GM23338 (cell line): Measurements from ENCODE around the gene DMD.

Experiments
- CREB1 ChIP-seq: fragments of 250-450 bp; sonication (Bioruptor Pico); IDR thresholded peaks from 2 replicates; pipeline ENCODE4 v1.5.0; 2020; ENCODE audit warnings: low read depth, mild to moderate bottlenecking, moderate library complexity
- CTCF ChIP-seq, 2 experiments: fragments of 200-600 bp in 1 of 2; sonication (generic) in 1 of 2; conservative IDR thresholded peaks; 2 replicates each; pipeline versions ENCODE4 v1.5.1 to v1.6.1; 2016 to 2017; ENCODE audit warnings: antibody characterized with exemption in 2 of 2, low read depth in 2 of 2, mild to moderate bottlenecking in 2 of 2, moderate library complexity in 1 of 2
- EZH2 ChIP-seq: fragments of 200-600 bp; sonication (generic); IDR thresholded peaks from one replicate; pipeline ENCODE4 v1.8.0; 2017; ENCODE audit warnings: antibody characterized with exemption, mild to moderate bottlenecking, low read depth; ENCODE audit not compliant: unreplicated experiment
- EZH2phosphoT487 ChIP-seq: fragments of 200-600 bp; sonication (generic); IDR thresholded peaks from one replicate; pipeline ENCODE4 v1.8.1; 2018; ENCODE audit warnings: antibody characterized with exemption; ENCODE audit not compliant: unreplicated experiment
- JUNB ChIP-seq: IDR thresholded peaks from one replicate; pipeline ENCODE4 v1.6.1; 2016; ENCODE audit warnings: antibody characterized with exemption; ENCODE audit not compliant: unreplicated experiment
- POLR2AphosphoS5 ChIP-seq: IDR thresholded peaks from 2 replicates; pipeline ENCODE4 v1.6.1; 2016; ENCODE audit warnings: antibody characterized with exemption, low read depth
- REST ChIP-seq: IDR thresholded peaks from one replicate; pipeline ENCODE4 v1.6.1; 2018; ENCODE audit warnings: antibody characterized with exemption; ENCODE audit not compliant: unreplicated experiment
- STAT1 ChIP-seq: IDR thresholded peaks from one replicate; pipeline ENCODE4 v1.6.1; 2016; ENCODE audit warnings: antibody characterized with exemption; ENCODE audit not compliant: unreplicated experiment
- ZNF114 ChIP-seq: fragments of 250-450 bp; sonication (Bioruptor Pico); IDR thresholded peaks from 2 replicates; pipeline ENCODE4 v1.5.0; 2020; ENCODE audit warnings: mild to moderate bottlenecking, moderate library complexity
- ZNF331 ChIP-seq: fragments of 250-450 bp; sonication (Bioruptor Pico); IDR thresholded peaks from 2 replicates; pipeline ENCODE4 v1.5.0; 2020; ENCODE audit warnings: low read depth, mild to moderate bottlenecking, moderate library complexity

- TF ChIP-seq POLR2AphosphoS5 (no peak), CREB1 (no peak), EZH2phosphoT487 (no peak), EZH2 (no peak), CTCF (conservative IDR thresholded peaks at IDR 0.05; ENCODE audit: low read depth in 2 of 2) (no peak), JUNB (no peak), REST (no peak), ZNF114 (CRISPR knock-in tag) (no peak), ZNF331 (no peak), STAT1 (no peak)
Observed at GRCh38 chrX:31209005-31209628, 2002.2 kb downstream of the DMD start.
